ENCODE results near the gene PDGFRB. TPM values are rescaled to one million over a fixed set of nuclear protein-coding genes. Genes with fewer than 3 reads are reported as not detected.

Gene PDGFRB
- total RNA-seq, 1 donor from 2014 or later: 173 TPM

DNA sequence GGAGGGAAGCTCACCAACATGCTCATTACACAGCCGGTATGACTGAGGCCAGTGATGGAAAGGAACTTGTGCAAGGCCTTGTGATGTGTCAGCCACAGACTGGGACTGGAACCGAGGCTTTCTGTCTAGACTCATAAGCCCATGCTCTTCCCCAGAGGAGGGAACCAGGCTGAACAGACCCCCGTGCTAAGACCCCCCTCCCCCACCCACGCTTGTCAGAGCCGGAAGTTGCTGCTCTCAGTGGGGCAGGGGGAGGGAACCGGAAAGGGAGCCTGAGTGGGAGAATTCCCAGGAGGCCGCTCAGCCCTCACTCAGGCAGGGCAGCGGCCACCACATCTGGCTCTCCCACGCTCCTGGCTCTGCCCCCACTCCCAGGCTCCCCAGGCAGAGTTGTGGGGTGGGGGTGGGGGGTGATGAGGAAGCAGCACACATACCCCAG, 4.1 kb upstream of the PDGFRB start:
- intact Hi-C loops (cut with DNase I): loop anchor here (5.0 kb wide), 1 partner anchor 58 kb away; no protein-coding TSS in a partner anchor
- TF ChIP-seq, protein P1, sequence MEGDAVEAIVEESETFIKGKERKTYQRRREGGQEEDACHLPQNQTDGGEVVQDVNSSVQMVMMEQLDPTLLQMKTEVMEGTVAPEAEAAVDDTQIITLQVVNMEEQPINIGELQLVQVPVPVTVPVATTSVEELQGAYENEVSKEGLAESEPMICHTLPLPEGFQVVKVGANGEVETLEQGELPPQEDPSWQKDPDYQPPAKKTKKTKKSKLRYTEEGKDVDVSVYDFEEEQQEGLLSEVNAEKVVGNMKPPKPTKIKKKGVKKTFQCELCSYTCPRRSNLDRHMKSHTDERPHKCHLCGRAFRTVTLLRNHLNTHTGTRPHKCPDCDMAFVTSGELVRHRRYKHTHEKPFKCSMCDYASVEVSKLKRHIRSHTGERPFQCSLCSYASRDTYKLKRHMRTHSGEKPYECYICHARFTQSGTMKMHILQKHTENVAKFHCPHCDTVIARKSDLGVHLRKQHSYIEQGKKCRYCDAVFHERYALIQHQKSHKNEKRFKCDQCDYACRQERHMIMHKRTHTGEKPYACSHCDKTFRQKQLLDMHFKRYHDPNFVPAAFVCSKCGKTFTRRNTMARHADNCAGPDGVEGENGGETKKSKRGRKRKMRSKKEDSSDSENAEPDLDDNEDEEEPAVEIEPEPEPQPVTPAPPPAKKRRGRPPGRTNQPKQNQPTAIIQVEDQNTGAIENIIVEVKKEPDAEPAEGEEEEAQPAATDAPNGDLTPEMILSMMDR (IDR thresholded peaks at IDR 0.05): no peak
- TF ChIP-seq POLR2A (IDR thresholded peaks at IDR 0.05) (no peak), POLR2AphosphoS5 (IDR thresholded peaks at IDR 0.05; ENCODE audit: insufficient read depth in 1 of 2, low read depth in 1 of 2) (no peak)
- no peaks in the 10 kb centered on the region for H3K9me3 ChIP-seq
- no peak overlapping the region for H3K4me3 ChIP-seq
- peaks cover 80% of the 10 kb centered on the region for H3K4me1 ChIP-seq
- peak overlapping the region; percentile 83 for H3K27ac ChIP-seq
- H3K27me3 ChIP-seq: no peaks in the 10 kb centered on the region
- no peaks in the 10 kb centered on the region for H3K36me3 ChIP-seq
- DNase-seq (ENCODE audit: extremely low spot score in 2 of 2): no peak

DNA sequence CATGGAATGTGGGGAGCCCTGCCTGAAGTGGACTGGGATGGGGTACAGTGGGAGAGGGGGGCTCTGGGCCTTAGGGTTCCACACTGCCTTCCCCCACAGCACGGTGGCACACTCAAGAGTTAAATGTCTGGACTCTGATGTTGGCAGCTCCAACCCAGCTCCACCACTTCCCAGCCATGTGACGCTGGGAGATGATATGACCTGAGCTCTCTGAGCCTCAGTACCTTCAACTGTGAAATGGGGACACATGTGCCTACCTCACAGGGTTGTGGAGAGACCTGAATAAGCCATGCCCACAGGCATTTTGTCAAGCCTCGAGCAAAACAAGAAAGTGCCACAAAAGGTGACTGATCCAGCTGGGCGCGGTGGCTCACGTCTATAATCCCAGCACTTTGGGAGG, 3.4 kb upstream of the PDGFRB start:
- Histone ChIP-seq H3K4me3 (no peak overlapping the region), H3K27me3 (no peaks in the 10 kb centered on the region), H3K4me1 (peaks cover 75% of the 10 kb centered on the region), H3K36me3 (no peaks in the 10 kb centered on the region), H3K27ac (peak overlapping the region; percentile 83), H3K9me3 (no peaks in the 10 kb centered on the region)
- DNase-seq (ENCODE audit: extremely low spot score in 2 of 2): no peak
- intact Hi-C loops (cut with DNase I): no loop called here
- TF ChIP-seq, protein P1 (IDR thresholded peaks at IDR 0.05): no peak
- TF ChIP-seq POLR2AphosphoS5 (IDR thresholded peaks at IDR 0.05; ENCODE audit: insufficient read depth in 1 of 2, low read depth in 1 of 2) (no peak), POLR2A (IDR thresholded peaks at IDR 0.05) (no peak)

DNA sequence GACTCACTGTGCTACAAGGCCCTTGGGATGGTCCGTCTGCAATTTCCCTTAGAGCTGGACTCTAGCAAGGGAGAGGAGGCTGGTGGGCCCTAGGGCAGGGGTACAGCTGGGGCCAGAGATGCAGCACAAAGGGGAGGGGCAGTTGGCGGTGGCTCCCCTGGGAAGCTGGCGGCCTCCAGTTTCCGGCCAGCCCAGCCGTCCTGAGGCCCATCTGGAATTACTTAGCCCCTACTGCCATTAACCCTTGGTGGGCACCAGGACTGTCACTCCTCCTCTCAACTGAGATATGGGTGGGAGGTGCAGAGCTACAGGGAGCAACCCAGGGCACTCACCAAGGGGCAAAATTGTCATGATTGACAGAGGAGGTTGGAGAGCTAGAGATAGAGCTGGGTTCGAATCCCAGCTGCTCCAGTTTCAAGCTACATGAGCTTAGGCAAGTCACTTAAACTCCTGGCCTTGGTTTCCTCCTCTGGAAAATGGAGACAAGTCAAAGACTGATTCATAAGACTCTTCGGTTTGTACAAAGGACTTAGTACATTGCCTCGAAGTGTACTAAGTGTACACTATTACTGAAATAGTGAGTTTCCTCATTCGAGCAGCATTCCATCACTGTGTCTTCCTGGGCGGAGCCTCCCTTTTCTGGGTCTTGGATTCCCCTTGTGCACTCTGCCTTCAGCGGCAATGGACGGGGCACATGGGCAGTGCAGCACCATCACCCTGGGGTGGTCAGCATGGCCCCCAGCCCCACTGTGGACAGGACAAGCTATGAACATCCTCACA, 2.7 kb upstream of the PDGFRB start:
- no peaks in the 10 kb centered on the region for H3K36me3 ChIP-seq
- peak in 1 of 2 donors; percentile 48 for TF ChIP-seq POLR2AphosphoS5 (IDR thresholded peaks at IDR 0.05; ENCODE audit: insufficient read depth in 1 of 2, low read depth in 1 of 2)
- TF ChIP-seq, protein P1 (IDR thresholded peaks at IDR 0.05): no peak
- H3K27ac ChIP-seq: peak overlapping the region; percentile 83
- DNase-seq (ENCODE audit: extremely low spot score in 2 of 2): no peak
- H3K4me3 ChIP-seq: peak overlapping the region in 1 of 2 donors; percentile 13
- intact Hi-C loops (cut with DNase I): no loop called here
- no peaks in the 10 kb centered on the region for H3K27me3 ChIP-seq
- H3K9me3 ChIP-seq: no peaks in the 10 kb centered on the region
- H3K4me1 ChIP-seq: peaks cover 69% of the 10 kb centered on the region

DNA sequence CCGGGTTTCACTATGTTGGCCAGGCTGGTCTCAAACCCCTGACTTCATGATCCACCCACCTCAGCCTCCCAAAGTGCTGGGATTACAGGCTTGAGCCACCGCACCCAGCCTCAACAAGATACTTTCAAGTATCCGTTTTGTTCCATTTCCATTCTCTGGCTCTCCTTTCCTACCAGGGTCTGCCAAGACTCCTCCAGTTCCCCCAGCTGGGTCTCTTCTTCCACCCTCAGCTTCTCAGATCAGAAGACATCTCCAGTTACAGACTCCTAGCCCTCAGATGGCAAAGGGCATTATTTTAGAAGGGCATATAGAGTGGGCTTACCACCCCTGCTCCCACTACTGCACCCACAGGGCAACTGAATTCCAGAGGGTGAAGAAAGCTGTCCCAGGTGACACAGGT, 1.5 kb upstream of the PDGFRB start:
- TF ChIP-seq POLR2AphosphoS5 (IDR thresholded peaks at IDR 0.05; ENCODE audit: insufficient read depth in 1 of 2, low read depth in 1 of 2): no peak
- TF ChIP-seq, protein P1 (IDR thresholded peaks at IDR 0.05): no peak
- TF ChIP-seq POLR2A (IDR thresholded peaks at IDR 0.05): no peak
- intact Hi-C loops (cut with DNase I): no loop called here
- Histone ChIP-seq H3K9me3 (no peaks in the 10 kb centered on the region), H3K4me3 (no peak overlapping the region), H3K36me3 (no peaks in the 10 kb centered on the region), H3K27me3 (no peaks in the 10 kb centered on the region), H3K27ac (peak overlapping the region; percentile 83), H3K4me1 (peaks cover 61% of the 10 kb centered on the region)
- no peak for DNase-seq (ENCODE audit: extremely low spot score in 2 of 2)

DNA sequence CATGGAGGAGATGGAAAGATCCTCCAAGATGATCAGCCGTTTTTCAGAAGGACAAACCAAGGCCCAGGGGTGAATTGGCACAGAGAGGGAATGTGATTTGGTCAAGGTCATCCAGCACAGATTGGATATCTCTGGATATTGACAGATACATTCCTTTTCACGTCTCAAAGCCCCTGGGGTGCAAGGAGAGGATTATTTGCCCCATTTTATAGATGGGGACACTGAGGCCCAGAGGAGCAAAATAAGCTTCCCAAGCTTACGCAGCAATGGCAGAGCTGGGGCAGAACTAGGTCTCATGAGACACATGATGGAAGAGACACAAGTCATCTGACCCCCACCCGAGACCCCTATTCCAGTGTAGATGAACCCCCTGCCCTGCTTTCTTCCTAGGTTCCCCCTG, 895 bp upstream of the PDGFRB start:
- peak overlapping the region; percentile 0 to 57 for H3K4me3 ChIP-seq
- TF ChIP-seq, protein P1 (IDR thresholded peaks at IDR 0.05): no peak
- TF ChIP-seq POLR2AphosphoS5 (IDR thresholded peaks at IDR 0.05; ENCODE audit: insufficient read depth in 1 of 2, low read depth in 1 of 2) (no peak), POLR2A (IDR thresholded peaks at IDR 0.05) (no peak)
- H3K36me3 ChIP-seq: no peaks in the 10 kb centered on the region
- no peak for DNase-seq (ENCODE audit: extremely low spot score in 2 of 2)
- H3K27ac ChIP-seq: peak overlapping the region; percentile 83
- no peaks in the 10 kb centered on the region for H3K27me3 ChIP-seq
- H3K4me1 ChIP-seq: peaks cover 56% of the 10 kb centered on the region
- no peaks in the 10 kb centered on the region for H3K9me3 ChIP-seq
- intact Hi-C loops (cut with DNase I): no loop called here

Data from vagina (tissue), 2 donors.